Measurements from ENCODE around the gene AP5B1.

AP5B1 gene

DNA sequence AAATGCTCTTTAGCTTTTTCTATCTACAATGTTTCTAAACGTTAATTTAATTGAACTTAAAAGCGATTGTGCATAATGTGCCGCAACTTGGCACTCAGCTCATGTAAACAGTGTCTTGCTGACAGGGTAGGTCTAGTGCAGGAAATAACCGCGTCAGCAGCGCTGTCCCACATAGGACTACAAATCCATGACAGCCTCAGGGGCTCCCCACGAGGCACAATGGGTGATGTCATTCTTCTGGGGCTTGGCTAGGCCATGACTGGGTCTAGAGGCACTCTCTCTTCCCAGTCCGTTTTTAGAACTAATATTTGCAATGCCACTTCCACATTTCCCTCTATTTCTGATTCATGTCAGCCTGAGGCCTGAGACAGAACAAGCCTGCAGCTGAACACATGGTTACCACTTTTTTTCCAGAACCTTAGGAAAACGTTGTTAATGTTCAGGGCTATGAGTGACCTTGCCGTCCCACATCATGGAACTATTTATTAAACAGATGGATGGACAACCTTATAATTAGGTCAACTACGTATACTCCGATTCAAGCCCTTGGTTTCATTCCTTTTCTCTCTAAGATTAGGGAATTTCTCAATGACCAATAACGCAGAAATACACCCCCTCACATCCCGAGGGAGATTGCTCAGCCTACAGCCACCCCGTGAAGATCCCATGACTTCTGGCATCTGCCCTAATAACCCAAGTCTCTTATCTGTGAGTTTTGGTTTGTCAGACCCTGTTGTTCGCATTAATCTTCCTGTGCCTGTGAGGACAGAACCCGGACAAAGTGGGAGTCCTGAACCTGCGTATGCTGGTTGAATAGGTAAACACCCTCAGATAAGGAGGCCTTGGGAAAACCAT, 33.6 kb upstream of the AP5B1 start:
- Histone ChIP-seq H3K4me3 (ENCODE audit: low read depth, low read length) (no peak overlapping the region), H2AFZ (ENCODE audit: low read length, unreplicated experiment) (no peak overlapping the region), H3K36me3 (ENCODE audit: insufficient read depth, low read length) (no peaks in the 10 kb centered on the region), H3K27me3 (ENCODE audit: insufficient read depth, low read length) (no peaks in the 10 kb centered on the region), H3K4me1 (ENCODE audit: control insufficient read depth, insufficient read depth, low read length, unreplicated experiment) (peaks cover 22% of the 10 kb centered on the region), H3K79me2 (ENCODE audit: control insufficient read depth, insufficient read depth, low read length, unreplicated experiment) (peaks cover 9% of the 10 kb centered on the region), H3K27ac (ENCODE audit: low read depth, low read length) (peak overlapping the region; percentile 64)

- no peak overlapping the region for H3K27ac ChIP-seq (ENCODE audit: low read depth, low read length)
Measured at GRCh38 chr11:65811764-65812475, 31.1 kb upstream of the AP5B1 start.

GRCh38 chr11:65810046-65810868, 29.5 kb upstream of the AP5B1 start:
- Histone ChIP-seq H3K79me2 (ENCODE audit: control insufficient read depth, insufficient read depth, low read length, unreplicated experiment) (no peaks in the 10 kb centered on the region), H3K4me3 (ENCODE audit: low read depth, low read length) (no peak overlapping the region), H3K4me1 (ENCODE audit: control insufficient read depth, insufficient read depth, low read length, unreplicated experiment) (peaks cover 17% of the 10 kb centered on the region), H3K27me3 (ENCODE audit: insufficient read depth, low read length) (no peaks in the 10 kb centered on the region), H3K27ac (ENCODE audit: low read depth, low read length) (no peak overlapping the region), H3K36me3 (ENCODE audit: insufficient read depth, low read length) (no peaks in the 10 kb centered on the region), H2AFZ (ENCODE audit: low read length, unreplicated experiment) (no peak overlapping the region)

More at GRCh38 chr11:65811764-65812475, 31.1 kb upstream of the AP5B1 start:
- H3K4me3 ChIP-seq (ENCODE audit: low read depth, low read length): no peak overlapping the region
- no peaks in the 10 kb centered on the region for H3K36me3 ChIP-seq (ENCODE audit: insufficient read depth, low read length)
- no peaks in the 10 kb centered on the region for H3K27me3 ChIP-seq (ENCODE audit: insufficient read depth, low read length)
- H3K4me1 ChIP-seq (ENCODE audit: control insufficient read depth, insufficient read depth, low read length, unreplicated experiment): peaks cover 22% of the 10 kb centered on the region
- peaks cover 6% of the 10 kb centered on the region for H3K79me2 ChIP-seq (ENCODE audit: control insufficient read depth, insufficient read depth, low read length, unreplicated experiment)
- no peak overlapping the region for H2AFZ ChIP-seq (ENCODE audit: low read length, unreplicated experiment)

- H3K27me3 ChIP-seq (ENCODE audit: insufficient read depth, low read length): no peaks in the 10 kb centered on the region
- no peak overlapping the region for H3K4me3 ChIP-seq (ENCODE audit: low read depth, low read length)
- H2AFZ ChIP-seq (ENCODE audit: low read length, unreplicated experiment): no peak overlapping the region
- H3K36me3 ChIP-seq (ENCODE audit: insufficient read depth, low read length): no peaks in the 10 kb centered on the region
- no peak overlapping the region for H3K27ac ChIP-seq (ENCODE audit: low read depth, low read length)
- H3K4me1 ChIP-seq (ENCODE audit: control insufficient read depth, insufficient read depth, low read length, unreplicated experiment): peaks cover 10% of the 10 kb centered on the region
- no peaks in the 10 kb centered on the region for H3K79me2 ChIP-seq (ENCODE audit: control insufficient read depth, insufficient read depth, low read length, unreplicated experiment)
Measured at GRCh38 chr11:65809496-65809895, 28.7 kb upstream of the AP5B1 start.

GRCh38 chr11:65808744-65809341, 28.1 kb upstream of the AP5B1 start:
- peaks cover 5% of the 10 kb centered on the region for H3K27me3 ChIP-seq (ENCODE audit: insufficient read depth, low read length)
- H2AFZ ChIP-seq (ENCODE audit: low read length, unreplicated experiment): no peak overlapping the region
- no peak overlapping the region for H3K4me3 ChIP-seq (ENCODE audit: low read depth, low read length)
- H3K4me1 ChIP-seq (ENCODE audit: control insufficient read depth, insufficient read depth, low read length, unreplicated experiment): peaks cover 3% of the 10 kb centered on the region
- no peaks in the 10 kb centered on the region for H3K79me2 ChIP-seq (ENCODE audit: control insufficient read depth, insufficient read depth, low read length, unreplicated experiment)
- H3K27ac ChIP-seq (ENCODE audit: low read depth, low read length): no peak overlapping the region
- no peaks in the 10 kb centered on the region for H3K36me3 ChIP-seq (ENCODE audit: insufficient read depth, low read length)

DNA sequence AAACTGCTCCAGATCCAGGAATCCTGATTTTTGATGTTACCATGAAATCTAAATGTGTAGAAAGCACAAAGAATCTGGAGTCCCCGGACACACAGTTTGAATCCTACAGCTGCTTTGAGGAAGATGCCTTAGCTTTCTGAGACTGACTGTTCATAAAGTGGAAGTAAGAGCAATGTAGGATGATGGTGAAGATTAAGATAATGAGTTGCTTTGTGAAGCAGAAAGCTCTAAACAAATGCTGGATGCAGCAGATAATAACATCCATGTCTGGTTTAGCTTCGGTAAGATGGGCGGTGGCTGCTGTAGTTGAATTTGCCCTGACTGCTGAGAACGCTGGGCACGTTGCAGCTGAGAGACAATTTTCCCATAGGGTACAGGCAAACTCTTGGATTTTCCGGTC, 26.2 kb upstream of the AP5B1 start:
- H3K79me2 ChIP-seq (ENCODE audit: control insufficient read depth, insufficient read depth, low read length, unreplicated experiment): no peaks in the 10 kb centered on the region
- H3K36me3 ChIP-seq (ENCODE audit: insufficient read depth, low read length): no peaks in the 10 kb centered on the region
- no peak overlapping the region for H2AFZ ChIP-seq (ENCODE audit: low read length, unreplicated experiment)
- peaks cover 19% of the 10 kb centered on the region for H3K27me3 ChIP-seq (ENCODE audit: insufficient read depth, low read length)
- no peak overlapping the region for H3K4me3 ChIP-seq (ENCODE audit: low read depth, low read length)
- H3K27ac ChIP-seq (ENCODE audit: low read depth, low read length): no peak overlapping the region
- H3K4me1 ChIP-seq (ENCODE audit: control insufficient read depth, insufficient read depth, low read length, unreplicated experiment): no peaks in the 10 kb centered on the region

- Histone ChIP-seq H3K79me2 (ENCODE audit: control insufficient read depth, insufficient read depth, low read length, unreplicated experiment) (no peaks in the 10 kb centered on the region), H3K36me3 (ENCODE audit: insufficient read depth, low read length) (no peaks in the 10 kb centered on the region), H2AFZ (ENCODE audit: low read length, unreplicated experiment) (no peak overlapping the region), H3K4me1 (ENCODE audit: control insufficient read depth, insufficient read depth, low read length, unreplicated experiment) (no peaks in the 10 kb centered on the region), H3K27ac (ENCODE audit: low read depth, low read length) (no peak overlapping the region), H3K4me3 (ENCODE audit: low read depth, low read length) (no peak overlapping the region), H3K27me3 (ENCODE audit: insufficient read depth, low read length) (peaks cover 22% of the 10 kb centered on the region)
Measured at GRCh38 chr11:65803797-65804492, 23.2 kb upstream of the AP5B1 start.

- no peaks in the 10 kb centered on the region for H3K79me2 ChIP-seq (ENCODE audit: control insufficient read depth, insufficient read depth, low read length, unreplicated experiment)
- H3K27me3 ChIP-seq (ENCODE audit: insufficient read depth, low read length): peaks cover 28% of the 10 kb centered on the region
- H2AFZ ChIP-seq (ENCODE audit: low read length, unreplicated experiment): no peak overlapping the region
- no peaks in the 10 kb centered on the region for H3K4me1 ChIP-seq (ENCODE audit: control insufficient read depth, insufficient read depth, low read length, unreplicated experiment)
- no peak overlapping the region for H3K27ac ChIP-seq (ENCODE audit: low read depth, low read length)
- H3K4me3 ChIP-seq (ENCODE audit: low read depth, low read length): no peak overlapping the region
- H3K36me3 ChIP-seq (ENCODE audit: insufficient read depth, low read length): no peaks in the 10 kb centered on the region
Measured at GRCh38 chr11:65802841-65803240, 22.1 kb upstream of the AP5B1 start.

- Histone ChIP-seq H3K4me1 (ENCODE audit: control insufficient read depth, insufficient read depth, low read length, unreplicated experiment) (no peaks in the 10 kb centered on the region), H3K79me2 (ENCODE audit: control insufficient read depth, insufficient read depth, low read length, unreplicated experiment) (no peaks in the 10 kb centered on the region), H3K27me3 (ENCODE audit: insufficient read depth, low read length) (peaks cover 28% of the 10 kb centered on the region), H3K4me3 (ENCODE audit: low read depth, low read length) (no peak overlapping the region), H2AFZ (ENCODE audit: low read length, unreplicated experiment) (no peak overlapping the region), H3K27ac (ENCODE audit: low read depth, low read length) (no peak overlapping the region), H3K36me3 (ENCODE audit: insufficient read depth, low read length) (no peaks in the 10 kb centered on the region)
Measured at GRCh38 chr11:65801153-65801987, 20.6 kb upstream of the AP5B1 start.
